AG10803 (cell line): Measurements from ENCODE around the gene MRPL10.

Source experiments
- DNase-seq: peaks from one replicate; pipeline ENCODE4 v3.0.0; 2010; ENCODE audit warnings: low read depth
- H3K4me3 ChIP-seq: 2 replicates; pipeline ENCODE4 v1.5.1; 2011; ENCODE audit warnings: mild to moderate bottlenecking, low read length, control low read depth
- TF ChIP-seq, protein P1 (sequence below): conservative IDR thresholded peaks from 2 replicates; pipeline ENCODE4 v1.5.1; 2011; ENCODE audit warnings: mild to moderate bottlenecking, low read length, control low read depth, inconsistent platforms

MRPL10 gene

GRCh38 chr17:47808036-47808829 lies 23.1 kb downstream of the MRPL10 start:
- no peak overlapping the region for H3K4me3 ChIP-seq
- TF ChIP-seq, protein P1, sequence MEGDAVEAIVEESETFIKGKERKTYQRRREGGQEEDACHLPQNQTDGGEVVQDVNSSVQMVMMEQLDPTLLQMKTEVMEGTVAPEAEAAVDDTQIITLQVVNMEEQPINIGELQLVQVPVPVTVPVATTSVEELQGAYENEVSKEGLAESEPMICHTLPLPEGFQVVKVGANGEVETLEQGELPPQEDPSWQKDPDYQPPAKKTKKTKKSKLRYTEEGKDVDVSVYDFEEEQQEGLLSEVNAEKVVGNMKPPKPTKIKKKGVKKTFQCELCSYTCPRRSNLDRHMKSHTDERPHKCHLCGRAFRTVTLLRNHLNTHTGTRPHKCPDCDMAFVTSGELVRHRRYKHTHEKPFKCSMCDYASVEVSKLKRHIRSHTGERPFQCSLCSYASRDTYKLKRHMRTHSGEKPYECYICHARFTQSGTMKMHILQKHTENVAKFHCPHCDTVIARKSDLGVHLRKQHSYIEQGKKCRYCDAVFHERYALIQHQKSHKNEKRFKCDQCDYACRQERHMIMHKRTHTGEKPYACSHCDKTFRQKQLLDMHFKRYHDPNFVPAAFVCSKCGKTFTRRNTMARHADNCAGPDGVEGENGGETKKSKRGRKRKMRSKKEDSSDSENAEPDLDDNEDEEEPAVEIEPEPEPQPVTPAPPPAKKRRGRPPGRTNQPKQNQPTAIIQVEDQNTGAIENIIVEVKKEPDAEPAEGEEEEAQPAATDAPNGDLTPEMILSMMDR = no peak
- no peak for DNase-seq

GRCh38 chr17:47807421-47807820 lies 23.9 kb downstream of the MRPL10 start:
- TF ChIP-seq, protein P1 = no peak
- no peak for DNase-seq
- no peak overlapping the region for H3K4me3 ChIP-seq

DNA sequence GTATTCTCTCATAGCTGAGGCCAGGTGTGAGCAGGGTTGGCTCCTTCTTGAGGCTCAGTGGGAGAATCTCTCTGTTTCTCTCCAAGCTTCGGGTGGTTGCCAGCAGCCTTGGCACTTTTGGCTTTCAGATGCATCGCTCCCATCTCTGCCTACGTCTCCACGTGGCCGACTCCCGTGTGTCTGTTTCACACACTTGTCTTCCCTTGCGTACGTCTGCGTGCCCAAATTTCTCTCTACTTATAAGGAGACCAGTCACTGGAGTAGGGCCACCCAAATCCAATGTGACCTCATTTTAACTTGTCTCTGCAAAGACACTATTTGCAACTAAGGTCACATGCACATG lies 24.5 kb downstream of the MRPL10 start:
- TF ChIP-seq, protein P1 = no peak
- DNase-seq = no peak
- H3K4me3 ChIP-seq = no peak overlapping the region

- TF ChIP-seq, protein P1 = no peak
- no peak overlapping the region for H3K4me3 ChIP-seq
- DNase-seq = no peak
These were observed 25.1 kb downstream of the MRPL10 start for GRCh38 chr17:47806026-47806912.

GRCh38 chr17:47804461-47804860 lies 26.9 kb downstream of the MRPL10 start:
- no peak overlapping the region for H3K4me3 ChIP-seq
- no peak for DNase-seq
- TF ChIP-seq, protein P1 = no peak

- TF ChIP-seq, protein P1 = no peak
- no peak overlapping the region for H3K4me3 ChIP-seq
- no peak for DNase-seq
These were observed 27.6 kb downstream of the MRPL10 start for GRCh38 chr17:47803751-47804150.
